Right lobe of liver (tissue), 6 donors: ENCODE measurements around the gene TMCC3. TPM values are rescaled to one million over a fixed set of nuclear protein-coding genes. Genes with fewer than 3 reads are reported as not detected.
A peak's percentile ranks its signal among the peaks of the same experiment; 100 is the strongest.

ENCODE experiments used
- ATAC-seq, 4 donors: fragments of 200-7000 bp; cut with Tn5 transposase; one replicate each; pipeline ENCODE4 v1.9.1; 2020; ENCODE audit warnings: mild to moderate bottlenecking in 4 of 4, moderate library complexity in 4 of 4
- DNase-seq, 3 donors: peaks; one replicate each; pipeline ENCODE4 v3.0.0-alpha.2; 2020
- H3K27ac ChIP-seq, 3 donors: fragments of 200-600 bp; one replicate each; pipeline ENCODE4 v1.8.0; 2022
- H3K27me3 ChIP-seq, 2 donors: fragments of 200-600 bp; one replicate each; pipeline ENCODE4 v1.8.0; 2022
- H3K36me3 ChIP-seq, 4 donors: fragments of 200-600 bp; sonication (generic) in 1 of 4; one replicate each; pipeline versions ENCODE4 v1.5.1 to v1.8.0; 2017 to 2022; ENCODE audit warnings: control low read depth in 1 of 4
- H3K4me1 ChIP-seq, 4 donors: fragments of 200-600 bp; sonication (generic) in 1 of 4; one replicate each; pipeline versions ENCODE4 v1.5.1 to v1.8.0; 2017 to 2022; ENCODE audit warnings: control low read depth in 1 of 4
- H3K4me3 ChIP-seq, 3 donors: fragments of 200-600 bp; one replicate each; pipeline ENCODE4 v1.8.0; 2022
- H3K9me3 ChIP-seq, 4 donors: fragments of 200-600 bp; sonication (generic) in 1 of 4; one replicate each; pipeline versions ENCODE4 v1.5.1 to v1.8.0; 2017 to 2022; ENCODE audit warnings: control low read depth in 1 of 4
- POLR2A ChIP-seq: fragments of 450-650 bp; IDR thresholded peaks from one replicate; pipeline ENCODE4 v1.6.1; 2017; ENCODE audit warnings: antibody characterized with exemption, mild to moderate bottlenecking
- WGBS: methylation state at CpG from one replicate; pipeline ENCODE4 v1.1.6; 2018; ENCODE audit warnings: low coverage, low lambda C conversion rate; ENCODE audit not compliant: insufficient coverage; ENCODE audit errors: missing lambda C conversion rate; 5-methylcytosine and 5-hydroxymethylcytosine counted together
- intact Hi-C, 2 donors: fragments of 100-400 bp; cut with DNase I; formaldehyde crosslinking; loops; one replicate each; pipeline versions ENCODE4 v1.11.2 to v1.14.1; 2022
- total RNA-seq, 6 experiments: library from RNA; depleted of rRNA in 2 of 6; stranded (reverse); fragments of >200 nt in 2 of 6; fragmentation: NEBNext Ultra II Directional in 3 of 6; extraction: Animal tissue kit (Norgen Biotek cat#: 25700) in 3 of 6; gene quantifications; one replicate each; pipeline versions ENCODE4 v1.1.0 to v1.2.4, GENCODE V29; 2016 to 2023
- TF ChIP-seq, protein P1 (sequence below), 4 donors: fragments of 200-600 bp in 3 of 4; fragments of 450-650 bp in 1 of 4; IDR thresholded peaks; one replicate each; pipeline versions ENCODE4 v1.5.1 to v1.8.0; 2016 to 2022; ENCODE audit warnings: antibody characterized with exemption in 4 of 4, mild to moderate bottlenecking in 2 of 4
- donor health status: DM: no; HTN: yes; CAD: no.
- donor health status: DM: no; HTN: no; CAD: no.
- donor health status: DM: no; HTN: no; CAD: no.
- donor health status: DM: no; HTN: yes; CAD: no.
- donor health status: DM: no; HTN: yes; CAD: no.

Gene TMCC3
- total RNA-seq, 6 experiments from 2014 or later, result 2.1 to 6.2 (median 3.2) TPM

- Histone ChIP-seq H3K4me3 (no peak overlapping the region), H3K27ac (no peak overlapping the region), H3K36me3 (no peaks in the 10 kb centered on the region), H3K27me3 (no peaks in the 10 kb centered on the region), H3K4me1 (peaks cover 0 to 9% (median 0%) of the 10 kb centered on the region in 4 donors), H3K9me3 (no peaks in the 10 kb centered on the region)
- DNase-seq, result no peak
- TF ChIP-seq, protein P1, sequence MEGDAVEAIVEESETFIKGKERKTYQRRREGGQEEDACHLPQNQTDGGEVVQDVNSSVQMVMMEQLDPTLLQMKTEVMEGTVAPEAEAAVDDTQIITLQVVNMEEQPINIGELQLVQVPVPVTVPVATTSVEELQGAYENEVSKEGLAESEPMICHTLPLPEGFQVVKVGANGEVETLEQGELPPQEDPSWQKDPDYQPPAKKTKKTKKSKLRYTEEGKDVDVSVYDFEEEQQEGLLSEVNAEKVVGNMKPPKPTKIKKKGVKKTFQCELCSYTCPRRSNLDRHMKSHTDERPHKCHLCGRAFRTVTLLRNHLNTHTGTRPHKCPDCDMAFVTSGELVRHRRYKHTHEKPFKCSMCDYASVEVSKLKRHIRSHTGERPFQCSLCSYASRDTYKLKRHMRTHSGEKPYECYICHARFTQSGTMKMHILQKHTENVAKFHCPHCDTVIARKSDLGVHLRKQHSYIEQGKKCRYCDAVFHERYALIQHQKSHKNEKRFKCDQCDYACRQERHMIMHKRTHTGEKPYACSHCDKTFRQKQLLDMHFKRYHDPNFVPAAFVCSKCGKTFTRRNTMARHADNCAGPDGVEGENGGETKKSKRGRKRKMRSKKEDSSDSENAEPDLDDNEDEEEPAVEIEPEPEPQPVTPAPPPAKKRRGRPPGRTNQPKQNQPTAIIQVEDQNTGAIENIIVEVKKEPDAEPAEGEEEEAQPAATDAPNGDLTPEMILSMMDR (IDR thresholded peaks at IDR 0.05), result no peak
- no peak for TF ChIP-seq POLR2A
- intact Hi-C loops, result no loop called here
- 87% methylated on average over 4 of the region's 4 CpGs for WGBS
- peak; percentile 73 to 93 (median 83) for ATAC-seq
Measured at GRCh38 chr12:94637390-94638113, 12.8 kb downstream of the TMCC3 start.

- intact Hi-C loops, result no loop called here
- Histone ChIP-seq H3K4me1 (peaks cover 0 to 9% (median 0%) of the 10 kb centered on the region in 4 donors), H3K4me3 (no peak overlapping the region), H3K27me3 (no peaks in the 10 kb centered on the region), H3K36me3 (no peaks in the 10 kb centered on the region), H3K27ac (no peak overlapping the region), H3K9me3 (no peaks in the 10 kb centered on the region)
- DNase-seq (no peak), ATAC-seq (peak in 1 of 4 donors; percentile 19)
- 58% methylated on average over 3 of the region's 3 CpGs for WGBS
- TF ChIP-seq POLR2A, result no peak
- TF ChIP-seq, protein P1 (IDR thresholded peaks at IDR 0.05), result no peak
Measured at GRCh38 chr12:94636462-94637085, 13.8 kb downstream of the TMCC3 start.

DNA sequence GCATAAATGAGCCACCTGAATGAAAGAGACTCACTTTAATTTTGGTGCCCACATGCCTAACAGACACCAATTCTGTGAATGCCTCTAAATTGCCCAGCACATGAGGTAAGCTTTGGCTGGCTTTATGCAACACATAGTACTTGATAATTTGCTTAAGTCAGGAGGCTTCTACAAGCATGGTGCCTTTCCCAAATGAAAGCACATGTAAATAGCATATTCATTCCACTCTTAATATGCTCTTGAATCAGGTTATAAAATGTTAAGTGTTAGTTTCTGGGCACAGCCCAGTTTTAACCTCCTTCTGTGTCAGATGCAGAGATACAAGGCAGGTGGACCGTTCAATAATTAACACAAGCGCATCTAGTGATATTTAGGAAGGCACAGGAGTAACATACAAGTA lies 15.6 kb downstream of the TMCC3 start:
- 81% methylated on average over 2 of the region's 2 CpGs for WGBS
- no peak for ATAC-seq

GRCh38 chr12:94633401-94633800 lies 17.0 kb downstream of the TMCC3 start:
- Histone ChIP-seq H3K27ac (no peak overlapping the region), H3K27me3 (no peaks in the 10 kb centered on the region), H3K36me3 (no peaks in the 10 kb centered on the region), H3K9me3 (no peaks in the 10 kb centered on the region), H3K4me1 (peaks cover 0 to 9% (median 0%) of the 10 kb centered on the region in 4 donors), H3K4me3 (no peak overlapping the region)
- TF ChIP-seq POLR2A, result no peak
- TF ChIP-seq, protein P1 (IDR thresholded peaks at IDR 0.05), result no peak
- DNase-seq, result no peak
- intact Hi-C loops, result no loop called here
- WGBS, result 71% methylated on average over 1 of the region's 1 CpG
- no peak for ATAC-seq

More for the DNA sequence above, 15.6 kb downstream of the TMCC3 start:
- no peak for DNase-seq
- Histone ChIP-seq H3K4me3 (no peak overlapping the region), H3K9me3 (no peaks in the 10 kb centered on the region), H3K27me3 (no peaks in the 10 kb centered on the region), H3K36me3 (no peaks in the 10 kb centered on the region), H3K27ac (no peak overlapping the region), H3K4me1 (peaks cover 0 to 9% (median 0%) of the 10 kb centered on the region in 4 donors)
- intact Hi-C loops, result no loop called here
- TF ChIP-seq, protein P1 (IDR thresholded peaks at IDR 0.05), result no peak
- TF ChIP-seq POLR2A, result no peak
